IMR-90 (cell line): ENCODE measurements around the gene SIM1. TPM values are rescaled to one million over a fixed set of nuclear protein-coding genes. Genes with fewer than 3 reads are reported as not detected.

Experiments used
- ATAC-seq: fragments of 200-7000 bp; cut with Tn5 transposase; 2 replicates; pipeline ENCODE4 v1.9.1; 2020; ENCODE audit warnings: low read depth, mild to moderate bottlenecking, moderate library complexity
- BruUV-seq: library from RNA; stranded (reverse); fragments of 400-500 nt; replicated peaks from 2 replicates; lab custom pipeline; 2021; lab: Mats Ljungman, UMichigan
- CTCF ChIA-PET: fragments of 300-600 bp; formaldehyde crosslinking; extraction: SDS; loops from one replicate; lab custom pipeline; 2021; ENCODE audit warnings: antibody characterized with exemption; lab: Yijun Ruan, JAX
- POLR2A ChIA-PET: fragments of 300-600 bp; sonication (Branson Sonifier 250); formaldehyde crosslinking; loops from one replicate; lab custom pipeline; 2022; ENCODE audit warnings: antibody characterized with exemption; ENCODE audit not compliant: unreplicated experiment; lab: Charles Lee
- DNase-seq: peaks from one replicate; pipeline ENCODE4 v3.0.0; 2013
- H2AFZ ChIP-seq: replicated peaks from 2 replicates; pipeline ENCODE3; 2013; ENCODE audit warnings: low read length, mild to moderate bottlenecking; ENCODE audit not compliant: poor library complexity
- H2AK5ac ChIP-seq: 2 replicates; pipeline ENCODE4 v1.6.1; 2013; ENCODE audit warnings: low read depth, low read length, inconsistent platforms
- H2AK9ac ChIP-seq: replicated peaks from 2 replicates; pipeline ENCODE3; 2013; ENCODE audit warnings: mild to moderate bottlenecking, low read depth, low read length, moderate library complexity; ENCODE audit not compliant: poor library complexity
- H2BK120ac ChIP-seq: 2 replicates; pipeline ENCODE4 v1.6.1; 2013; ENCODE audit warnings: low read depth, low read length, inconsistent platforms
- H2BK15ac ChIP-seq: 3 replicates; pipeline ENCODE4 v1.6.1; 2013; ENCODE audit warnings: low read depth, low read length, inconsistent platforms
- H2BK20ac ChIP-seq: 2 replicates; pipeline ENCODE4 v1.6.1; 2013; ENCODE audit warnings: low read depth, mild to moderate bottlenecking, inconsistent platforms, low read length, moderate library complexity
- H2BK5ac ChIP-seq: 2 replicates; pipeline ENCODE4 v1.6.1; 2013; ENCODE audit warnings: mild to moderate bottlenecking, low read depth, low read length, inconsistent platforms; ENCODE audit not compliant: poor library complexity, severe bottlenecking
- H3K14ac ChIP-seq: replicated peaks from 2 replicates; pipeline ENCODE4 v1.6.1; 2013; ENCODE audit warnings: low read depth, low read length, inconsistent platforms
- H3K18ac ChIP-seq: 2 replicates; pipeline ENCODE4 v1.6.1; 2013; ENCODE audit warnings: low read depth, low read length, control low read depth
- H3K23ac ChIP-seq: 2 replicates; pipeline ENCODE4 v1.6.1; 2013; ENCODE audit warnings: low read depth, low read length, inconsistent platforms
- H3K27ac ChIP-seq: 2 replicates; pipeline ENCODE4 v1.5.1; 2013; ENCODE audit warnings: mild to moderate bottlenecking, control low read depth, low read length; ENCODE audit not compliant: insufficient read depth
- H3K27me3 ChIP-seq: 2 replicates; pipeline ENCODE4 v1.6.1; 2013; ENCODE audit warnings: low read length; ENCODE audit not compliant: control insufficient read depth, insufficient read depth
- H3K36me3 ChIP-seq: 2 replicates; pipeline ENCODE4 v1.6.1; 2013; ENCODE audit warnings: low read length, mixed read lengths; ENCODE audit not compliant: control insufficient read depth, insufficient read depth
- H3K4ac ChIP-seq: 2 replicates; pipeline ENCODE4 v1.6.1; 2013; ENCODE audit warnings: low read depth, low read length, inconsistent platforms
- H3K4me1 ChIP-seq: 2 replicates; pipeline ENCODE4 v1.6.1; 2013; ENCODE audit warnings: low read length, mixed read lengths; ENCODE audit not compliant: control insufficient read depth, insufficient read depth
- H3K4me2 ChIP-seq: 2 replicates; pipeline ENCODE4 v1.6.1; 2013; ENCODE audit warnings: low read depth, mild to moderate bottlenecking, control low read depth, low read length, moderate library complexity
- H3K4me3 ChIP-seq: 2 replicates; pipeline ENCODE4 v1.5.1; 2013; ENCODE audit warnings: low read depth, mild to moderate bottlenecking, control low read depth, low read length, moderate library complexity; ENCODE audit not compliant: insufficient read depth
- H3K56ac ChIP-seq: 2 replicates; pipeline ENCODE4 v1.6.1; 2013; ENCODE audit warnings: low read length, inconsistent platforms; ENCODE audit not compliant: insufficient read depth; ENCODE audit errors: extremely low read depth
- H3K79me1 ChIP-seq, 2 experiments: 2 replicates each; pipeline ENCODE4 v1.6.1; 2013; ENCODE audit warnings: low read length in 2 of 2, inconsistent platforms in 1 of 2, low read depth in 1 of 2
- H3K9ac ChIP-seq: 2 replicates; pipeline ENCODE4 v1.6.1; 2013; ENCODE audit warnings: low read depth, low read length, control low read depth
- H3K9me1 ChIP-seq: 2 replicates; pipeline ENCODE4 v1.6.1; 2013; ENCODE audit warnings: low read length, inconsistent platforms; ENCODE audit not compliant: insufficient read depth
- H3K9me3 ChIP-seq: 2 replicates; pipeline ENCODE4 v1.6.1; 2013; ENCODE audit warnings: low read length; ENCODE audit not compliant: control insufficient read depth, insufficient read depth
- H4K20me1 ChIP-seq: 2 replicates; pipeline ENCODE4 v1.6.1; 2013; ENCODE audit warnings: low read length, inconsistent platforms; ENCODE audit not compliant: insufficient read depth
- H4K5ac ChIP-seq: 2 replicates; pipeline ENCODE4 v1.6.1; 2013; ENCODE audit warnings: mild to moderate bottlenecking, low read depth, low read length, control low read depth
- H4K8ac ChIP-seq, 2 experiments: 2 replicates each; pipeline ENCODE4 v1.6.1; 2013; ENCODE audit warnings: low read depth in 2 of 2, low read length in 2 of 2, control low read depth in 1 of 2, inconsistent platforms in 1 of 2
- H4K91ac ChIP-seq: 2 replicates; pipeline ENCODE4 v1.6.1; 2013; ENCODE audit warnings: low read depth, low read length, inconsistent platforms; ENCODE audit not compliant: insufficient read depth
- BHLHE40 ChIP-seq: fragments of 150-350 bp; IDR thresholded peaks from 2 replicates; pipeline ENCODE4 v1.6.1; 2016; ENCODE audit warnings: mild to moderate bottlenecking, low read depth, low read length
- CEBPB ChIP-seq: IDR thresholded peaks from 2 replicates; pipeline ENCODE4 v1.6.1; 2012; ENCODE audit warnings: low read depth, low read length, improper control_type of control experiment
- CHD1 ChIP-seq: IDR thresholded peaks from 2 replicates; pipeline ENCODE4 v1.6.1; 2012; ENCODE audit warnings: low read depth, low read length, improper control_type of control experiment
- FOS ChIP-seq: fragments of 150-350 bp; IDR thresholded peaks from 2 replicates; pipeline ENCODE4 v1.6.1; 2016; ENCODE audit warnings: low read depth, low read length
- MAFK ChIP-seq: IDR thresholded peaks from 2 replicates; pipeline ENCODE4 v1.6.1; 2012; ENCODE audit warnings: low read depth, low read length, improper control_type of control experiment
- MAZ ChIP-seq: IDR thresholded peaks from 2 replicates; pipeline ENCODE4 v1.6.1; 2012; ENCODE audit warnings: low read depth, mild to moderate bottlenecking, low read length, improper control_type of control experiment, moderate library complexity, borderline replicate concordance
- MXI1 ChIP-seq: IDR thresholded peaks from 2 replicates; pipeline ENCODE4 v1.6.1; 2012; ENCODE audit warnings: low read depth, mild to moderate bottlenecking, low read length, moderate library complexity, borderline replicate concordance
- NFE2L2 ChIP-seq: fragments of 150-350 bp; IDR thresholded peaks from 2 replicates; pipeline ENCODE4 v1.6.1; 2016; ENCODE audit warnings: low read depth, mild to moderate bottlenecking, low read length
- POLR2A ChIP-seq: IDR thresholded peaks from 2 replicates; pipeline ENCODE4 v1.6.1; 2012; ENCODE audit warnings: mild to moderate bottlenecking, low read depth, low read length
- RCOR1 ChIP-seq: IDR thresholded peaks from 2 replicates; pipeline ENCODE4 v1.6.1; 2012; ENCODE audit warnings: mild to moderate bottlenecking, low read length, improper control_type of control experiment; ENCODE audit not compliant: insufficient replicate concordance
- RFX5 ChIP-seq: IDR thresholded peaks from 2 replicates; pipeline ENCODE4 v1.8.0; 2012; ENCODE audit warnings: low read depth, mild to moderate bottlenecking, low read length, moderate library complexity
- SMC3 ChIP-seq: fragments of 150-350 bp; IDR thresholded peaks from 2 replicates; pipeline ENCODE4 v1.6.1; 2016; ENCODE audit warnings: low read depth, mild to moderate bottlenecking, antibody characterized with exemption, low read length, moderate library complexity
- WGBS, 2 experiments: methylation state at CpG; one replicate each; pipeline versions ENCODE4 v1.1.5 to v1.1.7; 2013; ENCODE audit warnings: missing lambda C conversion rate in 2 of 2; ENCODE audit not compliant: insufficient read length in 1 of 2; ENCODE audit errors: extremely low coverage in 2 of 2; 5-methylcytosine and 5-hydroxymethylcytosine counted together
- dilution Hi-C: fragments of 300-500 bp; cut with HindIII; formaldehyde crosslinking; loops from one replicate; pipeline ENCODE4 v1.14.3; 2018; ENCODE audit warnings: low sequenced_read_pairs; ENCODE audit not compliant: unreplicated experiment
- in situ Hi-C: fragments of 300-500 bp; cut with MboI; formaldehyde crosslinking; loops from 3 replicates; pipeline ENCODE4 v1.14.3; 2019; ENCODE audit warnings: low sequenced_read_pairs, inconsistent platforms, mixed read lengths
- intact Hi-C: fragments of 100-400 bp; cut with micrococcal nuclease; formaldehyde crosslinking; loops from 2 replicates; pipeline ENCODE4 v1.10.0; 2022
- polyA plus RNA-seq, 3 experiments: library from polyadenylated mRNA; depleted of rRNA; stranded (reverse); fragments of >200 nt; gene quantifications; 2 replicates each; pipeline ENCODE4 v1.2.3, GENCODE V29; 2012; ENCODE audit warnings: low replicate concordance in 1 of 3
- total RNA-seq: library from RNA; depleted of rRNA; stranded (reverse); fragments of >200 nt; gene quantifications from 2 replicates; pipeline ENCODE4 v1.2.3, GENCODE V29; 2012
- TF ChIP-seq, protein P1 (sequence below): fragments of 150-350 bp; IDR thresholded peaks from 2 replicates; pipeline ENCODE4 v1.6.1; 2017; ENCODE audit warnings: mild to moderate bottlenecking, antibody characterized with exemption, low read length, low read depth
- TF ChIP-seq, protein P2 (sequence below): fragments of 150-350 bp; IDR thresholded peaks from 2 replicates; pipeline ENCODE4 v1.6.1; 2016; ENCODE audit warnings: low read depth, mild to moderate bottlenecking, low read length, moderate library complexity, borderline replicate concordance
- TF ChIP-seq, protein P3 (sequence below): conservative IDR thresholded peaks from 2 replicates; pipeline ENCODE4 v1.5.1; 2012; ENCODE audit warnings: mild to moderate bottlenecking, low read depth, low read length, improper control_type of control experiment

SIM1 gene
- total and polyA plus RNA-seq, 2 of the 4 experiments (the other 2 are of a cell fraction), result not detected

DNA sequence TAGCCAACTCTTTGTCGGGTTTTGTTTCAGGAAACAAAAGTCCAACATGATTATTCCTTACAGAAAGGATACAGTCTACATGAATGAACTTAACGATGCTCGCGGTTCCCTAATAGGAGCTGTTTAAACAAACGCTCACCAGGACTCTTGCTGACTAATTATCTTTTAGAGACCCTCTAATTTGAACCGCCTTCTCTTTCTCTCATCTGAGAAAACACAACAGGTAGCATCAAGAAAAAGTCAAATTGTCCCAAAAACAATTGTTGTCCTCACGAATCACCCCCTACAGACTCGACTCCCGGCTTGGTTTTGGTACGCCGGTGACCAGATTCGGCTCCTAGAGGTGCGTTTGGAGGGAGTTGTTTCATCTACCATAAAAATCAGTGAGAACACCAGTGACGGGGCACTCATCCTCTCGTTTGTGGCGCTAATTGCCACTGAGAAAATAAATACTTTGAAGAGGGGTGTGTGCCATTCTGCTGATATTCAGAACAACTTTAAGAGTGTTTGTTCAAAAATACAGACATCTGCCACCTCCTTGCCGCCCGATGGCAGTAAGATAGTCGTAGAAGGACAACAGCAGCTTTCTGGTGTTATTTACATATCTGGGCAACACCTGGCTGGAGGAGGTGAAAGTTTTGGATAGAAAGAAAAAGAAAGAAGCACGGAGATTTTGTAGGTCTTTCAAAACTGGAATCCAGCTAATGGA lies 1.1 kb upstream of the SIM1 start:
- no TSS peak for BruUV-seq
- Histone ChIP-seq H3K36me3 (no peaks in the 10 kb centered on the region), H4K20me1 (peaks cover 14% of the 10 kb centered on the region; the same call in 1 of the 2 replicates), H3K18ac (no peak overlapping the region), H2AK5ac (no peak overlapping the region), H3K23ac (no peak overlapping the region), H2BK120ac (no peak overlapping the region), H3K4me2 (no peak overlapping the region), H2AFZ (no peak overlapping the region), H3K56ac (no peak overlapping the region), H2BK20ac (no peak overlapping the region), H3K79me1 (no peaks in the 10 kb centered on the region), H4K8ac (no peak overlapping the region), H4K5ac (no peak overlapping the region), H3K4me1 (peaks cover 5% of the 10 kb centered on the region; the same call in 1 of the 2 replicates), H2BK5ac (no peak overlapping the region), H3K9me1 (no peaks in the 10 kb centered on the region), H3K9ac (no peak overlapping the region), H2AK9ac (no peak overlapping the region), H3K27ac (no peak overlapping the region), H3K27me3 (peaks cover 97% of the 10 kb centered on the region), H3K4me3 (no peak overlapping the region), H3K4ac (no peak overlapping the region), H3K9me3 (peaks cover 46% of the 10 kb centered on the region), H3K14ac (no peak overlapping the region), H4K91ac (no peak overlapping the region), H2BK15ac (no peak overlapping the region)
- 3% methylated on average over 4 of the region's 20 CpGs; no CpG with 5 or more reads in 1 of the 2 experiments for WGBS, 2 experiments
- DNase-seq (no peak), ATAC-seq (no peak)
- POLR2A ChIA-PET, result no interaction called here
- CTCF ChIA-PET, result interaction anchor here (1.2 to 1.4 kb wide), 2 partner anchors 349 kb away, joined by 4 to 6 read pairs; no protein-coding TSS in a partner anchor
- intact Hi-C loops, result no loop called here
- dilution Hi-C loops, result loop anchor here (25.0 kb wide), 1 partner anchor 354 kb away; no protein-coding TSS in a partner anchor
- in situ Hi-C loops, result loop anchor here (25.0 kb wide), 1 partner anchor 879 kb away; no protein-coding TSS in a partner anchor
- TF ChIP-seq, protein P1, sequence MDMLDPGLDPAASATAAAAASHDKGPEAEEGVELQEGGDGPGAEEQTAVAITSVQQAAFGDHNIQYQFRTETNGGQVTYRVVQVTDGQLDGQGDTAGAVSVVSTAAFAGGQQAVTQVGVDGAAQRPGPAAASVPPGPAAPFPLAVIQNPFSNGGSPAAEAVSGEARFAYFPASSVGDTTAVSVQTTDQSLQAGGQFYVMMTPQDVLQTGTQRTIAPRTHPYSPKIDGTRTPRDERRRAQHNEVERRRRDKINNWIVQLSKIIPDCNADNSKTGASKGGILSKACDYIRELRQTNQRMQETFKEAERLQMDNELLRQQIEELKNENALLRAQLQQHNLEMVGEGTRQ, result no peak
- TF ChIP-seq, protein P2, sequence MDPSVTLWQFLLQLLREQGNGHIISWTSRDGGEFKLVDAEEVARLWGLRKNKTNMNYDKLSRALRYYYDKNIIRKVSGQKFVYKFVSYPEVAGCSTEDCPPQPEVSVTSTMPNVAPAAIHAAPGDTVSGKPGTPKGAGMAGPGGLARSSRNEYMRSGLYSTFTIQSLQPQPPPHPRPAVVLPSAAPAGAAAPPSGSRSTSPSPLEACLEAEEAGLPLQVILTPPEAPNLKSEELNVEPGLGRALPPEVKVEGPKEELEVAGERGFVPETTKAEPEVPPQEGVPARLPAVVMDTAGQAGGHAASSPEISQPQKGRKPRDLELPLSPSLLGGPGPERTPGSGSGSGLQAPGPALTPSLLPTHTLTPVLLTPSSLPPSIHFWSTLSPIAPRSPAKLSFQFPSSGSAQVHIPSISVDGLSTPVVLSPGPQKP, result no peak
- no peak for TF ChIP-seq CEBPB
- TF ChIP-seq NFE2L2, result no peak
- TF ChIP-seq RFX5, result no peak
- TF ChIP-seq FOS, result no peak
- TF ChIP-seq MAFK, result no peak
- TF ChIP-seq SMC3, result no peak
- TF ChIP-seq POLR2A, result no peak
- no peak for TF ChIP-seq RCOR1
- no peak for TF ChIP-seq MXI1
- no peak for TF ChIP-seq MAZ
- no peak for TF ChIP-seq CHD1
- TF ChIP-seq, protein P3, sequence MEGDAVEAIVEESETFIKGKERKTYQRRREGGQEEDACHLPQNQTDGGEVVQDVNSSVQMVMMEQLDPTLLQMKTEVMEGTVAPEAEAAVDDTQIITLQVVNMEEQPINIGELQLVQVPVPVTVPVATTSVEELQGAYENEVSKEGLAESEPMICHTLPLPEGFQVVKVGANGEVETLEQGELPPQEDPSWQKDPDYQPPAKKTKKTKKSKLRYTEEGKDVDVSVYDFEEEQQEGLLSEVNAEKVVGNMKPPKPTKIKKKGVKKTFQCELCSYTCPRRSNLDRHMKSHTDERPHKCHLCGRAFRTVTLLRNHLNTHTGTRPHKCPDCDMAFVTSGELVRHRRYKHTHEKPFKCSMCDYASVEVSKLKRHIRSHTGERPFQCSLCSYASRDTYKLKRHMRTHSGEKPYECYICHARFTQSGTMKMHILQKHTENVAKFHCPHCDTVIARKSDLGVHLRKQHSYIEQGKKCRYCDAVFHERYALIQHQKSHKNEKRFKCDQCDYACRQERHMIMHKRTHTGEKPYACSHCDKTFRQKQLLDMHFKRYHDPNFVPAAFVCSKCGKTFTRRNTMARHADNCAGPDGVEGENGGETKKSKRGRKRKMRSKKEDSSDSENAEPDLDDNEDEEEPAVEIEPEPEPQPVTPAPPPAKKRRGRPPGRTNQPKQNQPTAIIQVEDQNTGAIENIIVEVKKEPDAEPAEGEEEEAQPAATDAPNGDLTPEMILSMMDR, result no peak
- no peak for TF ChIP-seq BHLHE40
